HCT116 (cell line): ENCODE data around the gene CSNK2A1. TPM values are rescaled to one million over a fixed set of nuclear protein-coding genes. Genes with fewer than 3 reads are reported as not detected.
A peak's percentile ranks its signal among the peaks of the same experiment; 100 is the strongest.

Experiments used
- ATAC-seq: fragments of 200-7000 bp; cut with Tn5 transposase; 2 replicates; pipeline ENCODE4 v1.9.1; 2020; ENCODE audit warnings: mild to moderate bottlenecking, moderate library complexity
- BruUV-seq: library from RNA; stranded (reverse); fragments of 400-500 nt; replicated peaks from 2 replicates; lab custom pipeline; 2021; lab: Mats Ljungman, UMichigan
- CTCF ChIA-PET: fragments of 300-600 bp; sonication (Branson Sonifier 250); formaldehyde crosslinking; loops from one replicate; lab custom pipeline; 2021; ENCODE audit warnings: antibody characterized with exemption; lab: Charles Lee
- POLR2A ChIA-PET: fragments of 300-600, 350-600 bp; sonication (Branson Sonifier 250); formaldehyde crosslinking; loops from one replicate; lab custom pipeline; 2021; ENCODE audit warnings: antibody characterized with exemption; lab: Charles Lee
- RAD21 ChIA-PET, 2 experiments: fragments of 300-600 bp; sonication (Branson Sonifier 250); formaldehyde crosslinking; loops; one replicate each; lab custom pipeline; 2023; ENCODE audit warnings: low total read pairs in 2 of 2; ENCODE audit not compliant: uncharacterized antibody in 2 of 2, unreplicated experiment in 2 of 2, low non-redundant PET in 1 of 2; lab: Charles Lee
- DNase-seq: peaks from one replicate; pipeline ENCODE4 v3.0.0-alpha.2; 2010; ENCODE audit warnings: low read depth, low spot score
- H2AFZ ChIP-seq: fragments of 200-600 bp; shearing (Covaris generic), sonication (generic); 2 replicates; pipeline ENCODE4 v1.6.1; 2017; ENCODE audit warnings: low read depth, mixed run types, mixed read lengths, antibody characterized with exemption, low read length; ENCODE audit not compliant: poor library complexity, severe bottlenecking
- H3K27ac ChIP-seq: 2 replicates; pipeline ENCODE4 v1.5.1; 2012; ENCODE audit warnings: low read depth, low read length
- H3K27me3 ChIP-seq: fragments of 200-600 bp; sonication (generic); 2 replicates; pipeline ENCODE4 v1.6.1; 2016; ENCODE audit warnings: mixed run types, low read length, mixed read lengths; ENCODE audit not compliant: insufficient read depth
- H3K36me3 ChIP-seq, 2 experiments: fragments of 200-500 bp in 1 of 2; fragments of 200-600 bp in 1 of 2; sonication (Bioruptor generic) in 1 of 2; sonication (generic) in 1 of 2; 2 replicates each; pipeline versions ENCODE4 v1.5.1 to v1.6.1; 2014 to 2016; ENCODE audit warnings: low read length in 2 of 2, inconsistent platforms in 1 of 2, mixed read lengths in 1 of 2, mixed run types in 1 of 2; ENCODE audit not compliant: insufficient read depth in 2 of 2, control insufficient read depth in 1 of 2
- H3K4me1 ChIP-seq, 2 experiments: fragments of 200-600 bp in 1 of 2; sonication (generic) in 1 of 2; 2 replicates each; pipeline versions ENCODE4 v1.5.1 to v1.6.1; 2012 to 2017; ENCODE audit warnings: low read length in 2 of 2, inconsistent platforms in 1 of 2, mild to moderate bottlenecking in 1 of 2, mixed read lengths in 1 of 2, mixed run types in 1 of 2, moderate library complexity in 1 of 2; ENCODE audit not compliant: insufficient read depth in 2 of 2, control insufficient read depth in 1 of 2
- H3K4me2 ChIP-seq: fragments of 200-600 bp; sonication (generic); 2 replicates; pipeline ENCODE4 v1.6.1; 2017; ENCODE audit warnings: mixed run types, low read length, mixed read lengths
- H3K4me3 ChIP-seq, 2 experiments: fragments of 200-600 bp in 1 of 2; sonication (generic) in 1 of 2; replicated peaks in 1 of 2; 2 replicates each; pipeline ENCODE4 v1.5.1; 2011 to 2016; ENCODE audit warnings: low read length in 2 of 2, control low read depth in 1 of 2, low read depth in 1 of 2, mild to moderate bottlenecking in 1 of 2, mixed read lengths in 1 of 2, mixed run types in 1 of 2
- H3K79me2 ChIP-seq: fragments of 200-600 bp; sonication (generic); 2 replicates; pipeline ENCODE4 v1.6.1; 2017; ENCODE audit warnings: mild to moderate bottlenecking, mixed run types, low read length, moderate library complexity, mixed read lengths; ENCODE audit not compliant: insufficient read depth
- H3K9ac ChIP-seq: fragments of 200-600 bp; sonication (generic); 2 replicates; pipeline ENCODE4 v1.6.1; 2016; ENCODE audit warnings: low read length, mixed read lengths
- H3K9me2 ChIP-seq: fragments of 200-600 bp; sonication (generic), shearing (Covaris generic); 2 replicates; pipeline ENCODE4 v1.6.1; 2017; ENCODE audit warnings: mixed run types, mild to moderate bottlenecking, moderate library complexity; ENCODE audit not compliant: insufficient read depth
- H3K9me3 ChIP-seq, 2 experiments: fragments of 200-500 bp in 1 of 2; fragments of 200-600 bp in 1 of 2; sonication (Bioruptor generic) in 1 of 2; sonication (generic) in 1 of 2; 2 replicates each; pipeline ENCODE4 v1.6.1; 2014 to 2017; ENCODE audit warnings: low read length in 2 of 2, mixed read lengths in 2 of 2, inconsistent platforms in 1 of 2, low read depth in 1 of 2, mild to moderate bottlenecking in 1 of 2, mixed run types in 1 of 2, moderate library complexity in 1 of 2; ENCODE audit not compliant: control insufficient read depth in 1 of 2, insufficient read depth in 1 of 2
- H4K20me1 ChIP-seq: fragments of 200-600 bp; sonication (generic), shearing (Covaris generic); 2 replicates; pipeline ENCODE4 v1.6.1; 2017; ENCODE audit warnings: mixed run types, mild to moderate bottlenecking, moderate library complexity; ENCODE audit not compliant: insufficient read depth
- CEBPB ChIP-seq: IDR thresholded peaks from 2 replicates; pipeline ENCODE4 v1.6.1; 2012; ENCODE audit warnings: low read depth
- ELF1 ChIP-seq: IDR thresholded peaks from 2 replicates; pipeline ENCODE4 v1.6.1; 2012; ENCODE audit warnings: low read depth, borderline replicate concordance
- EZH2 ChIP-seq: fragments of 200-600 bp; sonication (generic); IDR thresholded peaks from 2 replicates; pipeline ENCODE4 v1.6.1; 2017; ENCODE audit warnings: antibody characterized with exemption, mixed run types
- FOSL1 ChIP-seq: IDR thresholded peaks from 2 replicates; pipeline ENCODE4 v1.6.1; 2012; ENCODE audit warnings: low read depth
- MAX ChIP-seq: IDR thresholded peaks from 2 replicates; pipeline ENCODE4 v1.6.1; 2012
- POLR2A ChIP-seq: IDR thresholded peaks from 2 replicates; pipeline ENCODE4 v1.7.0; 2011; ENCODE audit warnings: borderline replicate concordance; ENCODE audit not compliant: insufficient read depth, insufficient read length; ENCODE audit errors: extremely low read depth
- POLR2AphosphoS5 ChIP-seq: IDR thresholded peaks from 2 replicates; pipeline ENCODE4 v1.6.1; 2011; ENCODE audit warnings: mild to moderate bottlenecking, low read depth, low read length, moderate library complexity
- RAD21 ChIP-seq: IDR thresholded peaks from 2 replicates; pipeline ENCODE4 v1.6.1; 2012; ENCODE audit warnings: low read depth, mild to moderate bottlenecking
- REST ChIP-seq: IDR thresholded peaks from 2 replicates; pipeline ENCODE4 v1.6.1; 2012; ENCODE audit warnings: low read depth
- SIN3A ChIP-seq: IDR thresholded peaks from 2 replicates; pipeline ENCODE4 v1.6.1; 2012; ENCODE audit warnings: low read depth
- SRF ChIP-seq: IDR thresholded peaks from 2 replicates; pipeline ENCODE4 v1.6.1; 2012; ENCODE audit warnings: low read depth
- TCF7L2 ChIP-seq: IDR thresholded peaks from 2 replicates; pipeline ENCODE4 v1.7.0; 2011; ENCODE audit warnings: borderline replicate concordance, inconsistent platforms; ENCODE audit not compliant: insufficient read depth, insufficient read length; ENCODE audit errors: extremely low read depth
- ZBTB33 ChIP-seq: IDR thresholded peaks from 2 replicates; pipeline ENCODE4 v1.6.1; 2011; ENCODE audit warnings: mild to moderate bottlenecking, low read length, moderate library complexity; ENCODE audit not compliant: insufficient replicate concordance; ENCODE audit errors: extremely low read depth
- ZFX ChIP-seq: fragments of 450-650 bp; IDR thresholded peaks from 2 replicates; pipeline ENCODE4 v1.6.1; 2017
- ZNF274 ChIP-seq: fragments of 200-500 bp; sonication (Bioruptor generic); IDR thresholded peaks from 2 replicates; pipeline ENCODE4 v1.6.1; 2014; ENCODE audit warnings: mild to moderate bottlenecking, low read depth, low read length, inconsistent platforms
- intact Hi-C: fragments of 100-400 bp; cut with micrococcal nuclease; formaldehyde crosslinking; loops from 2 replicates; pipeline ENCODE4 v1.10.0; 2022
- total RNA-seq: library from RNA; stranded (reverse); gene quantifications from one replicate; pipeline ENCODE4 v1.2.1, GENCODE V29; 2021; ENCODE audit not compliant: unreplicated experiment

CSNK2A1 gene
- total RNA-seq, 1 experiment from 2014 or later: 284 TPM

- TF ChIP-seq ZBTB33: no peak
- no peak for TF ChIP-seq TCF7L2
- TF ChIP-seq ELF1: no peak
- TF ChIP-seq ZFX: no peak
- no peak for TF ChIP-seq RAD21
- no peak for TF ChIP-seq EZH2
- TF ChIP-seq ZNF274: no peak
- peak; percentile 74 for TF ChIP-seq SIN3A
- TF ChIP-seq SRF: no peak
- TF ChIP-seq POLR2A: no peak
Measured at GRCh38 chr20:433300-433975, 110.2 kb downstream of the CSNK2A1 start (continued).

- intact Hi-C loops: no loop called here
- no peak overlapping the region for H3K4me3 ChIP-seq
- H3K4me2 ChIP-seq: no peak overlapping the region
- no peaks in the 10 kb centered on the region for H3K9me3 ChIP-seq
- H3K27me3 ChIP-seq: no peaks in the 10 kb centered on the region
- H3K9ac ChIP-seq: no peak overlapping the region
- H3K79me2 ChIP-seq: no peaks in the 10 kb centered on the region
- no peak overlapping the region for H3K27ac ChIP-seq
- no peak overlapping the region for H2AFZ ChIP-seq
- H3K9me2 ChIP-seq: no peaks in the 10 kb centered on the region
- peaks cover 0 to 5% of the 10 kb centered on the region in 2 experiments; a peak in 1 of 4 replicates for H3K4me1 ChIP-seq
- CTCF ChIA-PET: interaction anchor here (0.8 to 2.9 kb wide), 3 partner anchors 70 to 306 kb away, joined by 3 to 29 read pairs (median 24); no protein-coding TSS in a partner anchor
- H3K36me3 ChIP-seq: peaks cover 2 to 25% of the 10 kb centered on the region in 2 experiments
- H4K20me1 ChIP-seq: no peaks in the 10 kb centered on the region
- no TSS peak for BruUV-seq
- DNase-seq (no peak), ATAC-seq (no peak)
- POLR2A ChIA-PET: interaction anchor here (1.7 kb wide), 1 partner anchor 50 kb away, joined by 9 read pairs; no protein-coding TSS in a partner anchor
- RAD21 ChIA-PET: no interaction called here
- no peak for TF ChIP-seq FOSL1
- TF ChIP-seq MAX: 0 out of 2 replicates have a peak, but pooled peaks have one; percentile 7
- TF ChIP-seq CEBPB: no peak
- no peak for TF ChIP-seq ZNF274
- no peak for TF ChIP-seq RAD21
- peak; percentile 65; the same call in 1 of the 2 replicates for TF ChIP-seq POLR2AphosphoS5
- TF ChIP-seq REST: no peak
- no peak for TF ChIP-seq ZBTB33
Measured at GRCh38 chr20:432677-433299, 110.8 kb downstream of the CSNK2A1 start.
